Measurements from ENCODE around the gene ACER2.
A peak's percentile ranks its signal among the peaks of the same experiment; 100 is the strongest.

The ACER2 gene

GRCh38 chr9:19490269-19490668 lies 81.5 kb downstream of the ACER2 start:
- DNase-seq = no peak

GRCh38 chr9:19490828-19491227 lies 82.0 kb downstream of the ACER2 start:
- no peak for DNase-seq

- DNase-seq = no peak
Observed at GRCh38 chr9:19492775-19493173, 84.0 kb downstream of the ACER2 start.

GRCh38 chr9:19493174-19493811 lies 84.5 kb downstream of the ACER2 start:
- DNase-seq = peak; percentile 2

- DNase-seq = no peak
Observed at GRCh38 chr9:19493876-19494275, 85.1 kb downstream of the ACER2 start.

- no peak for DNase-seq
Observed at GRCh38 chr9:19495186-19496028, 86.6 kb downstream of the ACER2 start.

GRCh38 chr9:19496321-19497050 lies 87.7 kb downstream of the ACER2 start:
- no peak for DNase-seq

GRCh38 chr9:19497276-19497675 lies 88.5 kb downstream of the ACER2 start:
- DNase-seq = no peak

- DNase-seq = no peak
Observed at GRCh38 chr9:19498015-19498414, 89.2 kb downstream of the ACER2 start.

Data from NCI-H187 treated with DMSO at 0.1 percent for 48 hours (cell line).